Activated CD8-positive, alpha-beta T cell treated with anti-CD3 and anti-CD28 coated beads, Interleukin-2, amount 10 ng/mL, durations not matched to agents 7 days and 5 days (primary cell): Measurements from ENCODE around the gene HMGXB4. TPM values are rescaled to one million over a fixed set of nuclear protein-coding genes. Genes with fewer than 3 reads are reported as not detected.
A peak's percentile ranks its signal among the peaks of the same experiment; 100 is the strongest.

Source experiments
- ATAC-seq: fragments of 150-1000 bp; cut with Tn5 transposase; one replicate; pipeline ENCODE4 v1.10.0; 2021; ENCODE audit warnings: moderate library complexity
- CTCF ChIA-PET: fragments of 350-600 bp; sonication (Branson Sonifier 250); formaldehyde crosslinking; loops from one replicate; lab custom pipeline; 2021; ENCODE audit warnings: antibody characterized with exemption; lab: Charles Lee
- POLR2A ChIA-PET: fragments of 350-600 bp; sonication (Branson Sonifier 250); formaldehyde crosslinking; loops from one replicate; lab custom pipeline; 2021; ENCODE audit warnings: antibody characterized with exemption; lab: Charles Lee
- DNase-seq: peaks from one replicate; pipeline ENCODE4 v3.0.0-alpha.2; 2020
- H3K27ac Mint-ChIP-seq: one replicate; pipeline ENCODE4 v1.8.0; 2021; ENCODE audit warnings: mild to moderate bottlenecking, mixed read lengths
- H3K27me3 Mint-ChIP-seq: one replicate; pipeline ENCODE4 v1.8.0; 2021; ENCODE audit warnings: low read depth, mixed read lengths
- H3K36me3 Mint-ChIP-seq: one replicate; pipeline ENCODE4 v1.8.0; 2021; ENCODE audit warnings: low read depth, mixed read lengths
- H3K4me1 Mint-ChIP-seq: one replicate; pipeline ENCODE4 v1.8.0; 2021; ENCODE audit warnings: low read depth, mixed read lengths
- H3K4me3 Mint-ChIP-seq: one replicate; pipeline ENCODE4 v1.8.0; 2021; ENCODE audit warnings: mild to moderate bottlenecking, mixed read lengths
- H3K9me3 Mint-ChIP-seq: one replicate; pipeline ENCODE4 v1.8.0; 2022; ENCODE audit warnings: mixed read lengths; ENCODE audit not compliant: insufficient read depth
- microRNA-seq: library from miRNA; unstranded; fragments of <30 nt; microRNA quantifications from one replicate; pipeline ENCODE4 v1.2.0, GENCODE V29; 2022
- total RNA-seq, 2 experiments: library from RNA; stranded (reverse); gene quantifications; one replicate each; pipeline ENCODE4 v1.2.3, GENCODE V29; 2021

HMGXB4 gene
- total RNA-seq, 2 experiments from 2014 or later, result 34.0 to 36.0 TPM

DNA sequence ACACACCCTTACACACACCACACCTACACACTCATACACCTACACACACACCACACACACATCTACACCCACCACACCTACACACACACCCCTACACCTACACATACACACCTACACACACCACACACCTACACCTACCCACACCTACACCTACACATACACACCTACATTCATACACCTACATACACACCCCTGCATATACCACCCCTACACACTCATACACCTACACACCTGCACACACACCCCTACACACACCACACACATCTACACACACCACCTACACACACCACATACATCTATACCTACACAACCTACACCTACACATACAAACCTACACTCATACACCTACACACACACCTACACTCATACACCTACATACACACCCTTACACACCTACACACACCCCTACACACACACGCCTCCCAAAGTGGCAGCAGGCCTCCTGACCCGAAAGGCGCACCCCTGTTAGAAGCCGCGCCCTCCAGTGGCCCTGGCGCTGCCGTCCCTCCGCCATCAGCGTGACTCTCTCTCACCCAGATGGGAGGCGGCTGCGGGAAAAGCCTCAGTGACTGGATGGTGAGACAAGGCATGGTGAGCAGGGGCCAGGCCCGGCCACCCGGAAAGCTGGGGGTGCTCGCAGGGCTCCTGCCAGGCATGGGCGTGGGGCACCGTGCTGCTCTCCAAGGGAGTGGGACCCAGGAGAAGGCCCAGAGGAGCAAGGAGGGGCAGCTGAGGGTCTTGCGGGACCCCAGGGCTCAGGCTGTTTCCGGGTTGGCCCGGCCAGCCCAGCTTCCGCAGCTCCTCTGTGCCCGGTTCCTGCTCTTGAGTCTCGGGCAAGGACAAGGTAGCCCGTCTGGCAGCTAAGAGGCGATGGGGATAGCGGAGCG, 86.6 kb downstream of the HMGXB4 start:
- ChIA-PET POLR2A (no interaction called here), CTCF (interaction anchor here (0.9 kb wide), 1 partner anchor 73 kb away, joined by 3 read pairs; no protein-coding TSS in a partner anchor)
- H3K4me3 Mint-ChIP-seq, result no peak overlapping the region
- DNase-seq (no peak), ATAC-seq (no peak)
- H3K9me3 Mint-ChIP-seq, result no peaks in the 10 kb centered on the region
- H3K27me3 Mint-ChIP-seq, result no peaks in the 10 kb centered on the region
- H3K4me1 Mint-ChIP-seq, result no peaks in the 10 kb centered on the region
- H3K27ac Mint-ChIP-seq, result no peak overlapping the region
- peaks cover 4% of the 10 kb centered on the region for H3K36me3 Mint-ChIP-seq

DNA sequence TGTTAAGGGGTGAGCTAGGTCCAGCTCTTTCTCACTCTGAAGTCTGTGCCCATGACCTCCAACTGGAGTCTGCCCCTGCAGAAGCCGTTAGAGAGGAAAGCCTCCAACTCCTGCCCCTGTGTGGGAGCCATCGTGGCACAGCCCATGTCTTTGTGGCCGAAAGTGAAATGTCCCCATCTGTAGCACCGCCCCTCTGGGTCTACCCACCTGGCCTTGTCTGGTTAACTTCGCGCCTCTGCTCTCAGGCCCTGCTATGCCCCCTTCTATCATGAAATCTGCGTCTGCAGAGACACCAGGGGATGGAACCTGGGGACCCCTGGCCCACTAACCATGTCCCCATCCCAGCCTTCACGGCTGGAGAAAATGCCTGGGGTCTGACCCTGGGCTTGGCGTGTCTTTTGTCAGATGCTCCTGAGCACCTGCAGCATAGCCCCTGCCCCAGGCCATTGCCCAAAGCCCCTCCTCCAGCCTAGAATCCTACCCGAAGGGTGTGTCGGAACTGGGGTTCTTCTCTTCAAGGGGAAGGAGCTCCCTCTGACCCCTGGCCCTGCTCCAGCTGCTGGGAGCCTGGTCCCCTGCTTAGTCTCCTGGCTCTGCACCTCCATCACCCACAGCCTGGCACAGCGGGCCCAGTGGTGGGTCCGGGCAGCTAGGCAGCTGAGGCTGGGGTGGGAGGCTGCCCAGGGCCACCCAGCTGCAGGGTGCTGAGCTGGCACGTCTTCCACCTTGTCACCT, 87.8 kb downstream of the HMGXB4 start:
- no peaks in the 10 kb centered on the region for H3K9me3 Mint-ChIP-seq
- H3K4me1 Mint-ChIP-seq, result no peaks in the 10 kb centered on the region
- H3K27me3 Mint-ChIP-seq, result no peaks in the 10 kb centered on the region
- no peak for ATAC-seq
- H3K4me3 Mint-ChIP-seq, result no peak overlapping the region
- DNase-seq, result no peak
- ChIA-PET CTCF (interaction anchor here (0.9 kb wide), 1 partner anchor 72 kb away, joined by 3 read pairs; no protein-coding TSS in a partner anchor), POLR2A (no interaction called here)
- H3K27ac Mint-ChIP-seq, result peak overlapping the region; percentile 14
- H3K36me3 Mint-ChIP-seq, result peaks cover under 1% of the 10 kb centered on the region

Small RNA genes within 50 kb of the gene (microRNA-seq; reads per million reads assigned to microRNA genes)
- gene MIR3909 (20.1 reads per million, percentile 34 among the genes with 10 or more reads in this experiment), gene MIR6069 (not detected)

Other genes starting within 250 kb of the HMGXB4 start
- not detected for gene ISX, start 191.3 kb upstream of the HMGXB4 start, total RNA-seq
- gene TOM1, start 42.4 kb downstream of the HMGXB4 start, total RNA-seq, result 10 to 100 TPM; 17.8 to 22.3 TPM
- under 1 TPM; 0.34 to 0.68 TPM for gene HMOX1, start 123.6 kb downstream of the HMGXB4 start, total RNA-seq
- gene MCM5, start 142.6 kb downstream of the HMGXB4 start, total RNA-seq, result 100 to 1,000 TPM; 275 to 287 TPM